Loucy (cell line): ENCODE measurements around the gene NSD1.

Experiments used
- EZH2phosphoT487 ChIP-seq: fragments of 200-600 bp; IDR thresholded peaks from 2 replicates; pipeline ENCODE4 v1.6.1; 2018; ENCODE audit warnings: antibody characterized with exemption, mild to moderate bottlenecking, moderate library complexity, borderline replicate concordance
- TF ChIP-seq, protein P1 (sequence below): fragments of 200-600 bp; sonication (generic); conservative IDR thresholded peaks from 2 replicates; pipeline ENCODE4 v1.5.1; 2014; ENCODE audit warnings: mild to moderate bottlenecking, antibody characterized with exemption, low read length

DNA sequence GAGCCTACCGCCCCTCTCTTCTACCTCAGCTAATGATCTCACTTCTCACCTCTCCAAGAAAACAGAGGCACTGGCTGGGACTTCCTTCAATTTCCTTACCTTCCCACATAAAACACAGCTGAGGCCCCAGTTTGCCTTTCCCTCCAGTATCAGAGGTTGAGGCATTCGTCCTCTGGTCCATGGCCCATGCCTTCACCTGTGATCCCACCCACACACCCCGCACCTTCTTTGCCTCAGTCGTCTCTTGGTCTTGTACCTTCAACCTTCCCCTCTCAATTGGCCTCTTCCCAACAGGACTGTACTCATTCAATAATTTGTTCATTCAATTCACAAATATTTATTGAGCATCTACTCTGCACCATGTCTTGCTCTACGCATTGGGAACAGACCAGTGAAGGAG, 11.0 kb upstream of the NSD1 start:
- TF ChIP-seq, protein P1, sequence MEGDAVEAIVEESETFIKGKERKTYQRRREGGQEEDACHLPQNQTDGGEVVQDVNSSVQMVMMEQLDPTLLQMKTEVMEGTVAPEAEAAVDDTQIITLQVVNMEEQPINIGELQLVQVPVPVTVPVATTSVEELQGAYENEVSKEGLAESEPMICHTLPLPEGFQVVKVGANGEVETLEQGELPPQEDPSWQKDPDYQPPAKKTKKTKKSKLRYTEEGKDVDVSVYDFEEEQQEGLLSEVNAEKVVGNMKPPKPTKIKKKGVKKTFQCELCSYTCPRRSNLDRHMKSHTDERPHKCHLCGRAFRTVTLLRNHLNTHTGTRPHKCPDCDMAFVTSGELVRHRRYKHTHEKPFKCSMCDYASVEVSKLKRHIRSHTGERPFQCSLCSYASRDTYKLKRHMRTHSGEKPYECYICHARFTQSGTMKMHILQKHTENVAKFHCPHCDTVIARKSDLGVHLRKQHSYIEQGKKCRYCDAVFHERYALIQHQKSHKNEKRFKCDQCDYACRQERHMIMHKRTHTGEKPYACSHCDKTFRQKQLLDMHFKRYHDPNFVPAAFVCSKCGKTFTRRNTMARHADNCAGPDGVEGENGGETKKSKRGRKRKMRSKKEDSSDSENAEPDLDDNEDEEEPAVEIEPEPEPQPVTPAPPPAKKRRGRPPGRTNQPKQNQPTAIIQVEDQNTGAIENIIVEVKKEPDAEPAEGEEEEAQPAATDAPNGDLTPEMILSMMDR: no peak
- TF ChIP-seq EZH2phosphoT487: no peak
